Sigmoid colon (tissue), 4 donors: ENCODE data around the gene NECTIN1.

ENCODE experiments used
- EP300 ChIP-seq, 4 donors: sonication (generic); formaldehyde crosslinking; IDR thresholded peaks; one replicate each; pipeline ENCODE4 v1.6.1; 2017; ENCODE audit warnings: antibody characterized with exemption in 4 of 4
- POLR2A ChIP-seq, 2 donors: fragments of 450-650 bp; IDR thresholded peaks; one replicate each; pipeline ENCODE4 v1.6.1; 2016; ENCODE audit warnings: antibody characterized with exemption in 2 of 2, mild to moderate bottlenecking in 2 of 2, moderate library complexity in 2 of 2
- TF ChIP-seq, protein P1 (sequence below), 4 experiments: fragments of 450-650 bp in 3 of 4; fragments of 200-600 bp in 1 of 4; IDR thresholded peaks; one replicate each; pipeline ENCODE4 v1.5.1; 2016 to 2019; ENCODE audit warnings: antibody characterized with exemption in 4 of 4, mild to moderate bottlenecking in 3 of 4, moderate library complexity in 2 of 4

DNA sequence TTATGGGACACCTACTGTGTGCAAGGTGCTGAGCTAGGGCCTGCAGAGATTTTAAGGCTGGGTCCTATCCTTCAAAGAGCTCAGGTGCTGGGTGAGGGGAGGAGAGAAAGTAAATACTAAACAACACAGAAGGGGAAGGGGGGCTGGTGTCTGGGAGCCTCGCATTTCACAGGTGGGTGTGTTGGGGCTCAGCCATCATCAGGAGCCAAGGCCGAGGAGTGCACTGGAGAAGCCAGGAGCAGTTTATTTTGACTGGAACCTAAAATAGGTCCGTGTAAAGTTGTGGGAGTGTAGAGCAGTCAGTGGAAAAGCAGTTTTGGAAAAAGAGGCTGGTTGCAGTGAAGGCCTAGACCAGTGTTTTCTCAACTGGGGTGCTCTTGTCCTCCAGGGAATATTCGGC, 17.5 kb downstream of the NECTIN1 start:
- TF ChIP-seq, protein P1, sequence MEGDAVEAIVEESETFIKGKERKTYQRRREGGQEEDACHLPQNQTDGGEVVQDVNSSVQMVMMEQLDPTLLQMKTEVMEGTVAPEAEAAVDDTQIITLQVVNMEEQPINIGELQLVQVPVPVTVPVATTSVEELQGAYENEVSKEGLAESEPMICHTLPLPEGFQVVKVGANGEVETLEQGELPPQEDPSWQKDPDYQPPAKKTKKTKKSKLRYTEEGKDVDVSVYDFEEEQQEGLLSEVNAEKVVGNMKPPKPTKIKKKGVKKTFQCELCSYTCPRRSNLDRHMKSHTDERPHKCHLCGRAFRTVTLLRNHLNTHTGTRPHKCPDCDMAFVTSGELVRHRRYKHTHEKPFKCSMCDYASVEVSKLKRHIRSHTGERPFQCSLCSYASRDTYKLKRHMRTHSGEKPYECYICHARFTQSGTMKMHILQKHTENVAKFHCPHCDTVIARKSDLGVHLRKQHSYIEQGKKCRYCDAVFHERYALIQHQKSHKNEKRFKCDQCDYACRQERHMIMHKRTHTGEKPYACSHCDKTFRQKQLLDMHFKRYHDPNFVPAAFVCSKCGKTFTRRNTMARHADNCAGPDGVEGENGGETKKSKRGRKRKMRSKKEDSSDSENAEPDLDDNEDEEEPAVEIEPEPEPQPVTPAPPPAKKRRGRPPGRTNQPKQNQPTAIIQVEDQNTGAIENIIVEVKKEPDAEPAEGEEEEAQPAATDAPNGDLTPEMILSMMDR (IDR thresholded peaks at IDR 0.05) = no peak
- TF ChIP-seq POLR2A (IDR thresholded peaks at IDR 0.05) = no peak
- TF ChIP-seq EP300 (IDR thresholded peaks at IDR 0.05) = no peak
